Esophagus muscularis mucosa (tissue), 4 donors: ENCODE measurements around the gene SLC29A4. TPM values are rescaled to one million over a fixed set of nuclear protein-coding genes. Genes with fewer than 3 reads are reported as not detected.

Experiments used
- DNase-seq: peaks from one replicate; pipeline ENCODE4 v3.0.0-alpha.2; 2017; ENCODE audit errors: extremely low spot score
- H3K27ac ChIP-seq, 4 donors: fragments of 200-600 bp; sonication (generic); replicated peaks in 1 of 4; 1 replicate in 3 of 4; 2 replicates in 1 of 4; pipeline ENCODE4 v1.5.1; 2016 to 2019; ENCODE audit warnings: mild to moderate bottlenecking in 1 of 4
- H3K27me3 ChIP-seq, 4 donors: fragments of 200-600 bp; sonication (generic); one replicate each; pipeline versions ENCODE4 v1.5.1 to v1.6.0; 2016 to 2019
- H3K36me3 ChIP-seq, 4 donors: fragments of 200-600 bp; sonication (generic); one replicate each; pipeline ENCODE4 v1.5.1; 2016 to 2019
- H3K4me1 ChIP-seq, 4 donors: fragments of 200-600 bp; sonication (generic); one replicate each; pipeline ENCODE4 v1.5.1; 2016 to 2019
- H3K4me3 ChIP-seq, 4 donors: fragments of 200-600 bp; sonication (generic); 1 replicate in 2 of 4; 2 replicates in 2 of 4; pipeline ENCODE4 v1.5.1; 2016 to 2019; ENCODE audit warnings: mild to moderate bottlenecking in 4 of 4, moderate library complexity in 1 of 4
- H3K9me3 ChIP-seq, 4 donors: fragments of 200-600 bp; sonication (generic); 1 replicate in 3 of 4; 2 replicates in 1 of 4; pipeline ENCODE4 v1.5.1; 2016 to 2019
- EP300 ChIP-seq: sonication (generic); formaldehyde crosslinking; IDR thresholded peaks from one replicate; pipeline ENCODE4 v1.6.1; 2017; ENCODE audit warnings: antibody characterized with exemption
- POLR2A ChIP-seq: fragments of 450-650 bp; IDR thresholded peaks from one replicate; pipeline ENCODE4 v1.6.1; 2017; ENCODE audit warnings: antibody characterized with exemption, moderate library complexity, mild to moderate bottlenecking, low read depth
- POLR2AphosphoS5 ChIP-seq, 2 donors: sonication (generic); formaldehyde crosslinking; IDR thresholded peaks; one replicate each; pipeline ENCODE4 v1.6.1; 2017; ENCODE audit warnings: antibody characterized with exemption in 2 of 2
- WGBS: methylation state at CpG from one replicate; pipeline ENCODE4 v1.1.5; 2018; 5-methylcytosine and 5-hydroxymethylcytosine counted together
- intact Hi-C: fragments of 100-400 bp; cut with DNase I; formaldehyde crosslinking; loops from one replicate; pipeline ENCODE4 v1.15.1; 2023
- total RNA-seq, 4 donors: library from RNA; depleted of rRNA; stranded (reverse); fragments of >200 nt; gene quantifications; one replicate each; pipeline versions ENCODE4 v1.1.0 to v1.2.1, GENCODE V29; 2016
- TF ChIP-seq, protein P1 (sequence below), 3 experiments: fragments of 200-600 bp in 2 of 3; fragments of 450-650 bp in 1 of 3; sonication (generic) in 2 of 3; IDR thresholded peaks; one replicate each; pipeline ENCODE4 v1.5.1; 2017 to 2019; ENCODE audit warnings: antibody characterized with exemption in 3 of 3, mild to moderate bottlenecking in 2 of 3, moderate library complexity in 1 of 3

The SLC29A4 gene
- total RNA-seq, 4 donors from 2014 or later, result 2.5 to 6.3 (median 4.1) TPM

DNA sequence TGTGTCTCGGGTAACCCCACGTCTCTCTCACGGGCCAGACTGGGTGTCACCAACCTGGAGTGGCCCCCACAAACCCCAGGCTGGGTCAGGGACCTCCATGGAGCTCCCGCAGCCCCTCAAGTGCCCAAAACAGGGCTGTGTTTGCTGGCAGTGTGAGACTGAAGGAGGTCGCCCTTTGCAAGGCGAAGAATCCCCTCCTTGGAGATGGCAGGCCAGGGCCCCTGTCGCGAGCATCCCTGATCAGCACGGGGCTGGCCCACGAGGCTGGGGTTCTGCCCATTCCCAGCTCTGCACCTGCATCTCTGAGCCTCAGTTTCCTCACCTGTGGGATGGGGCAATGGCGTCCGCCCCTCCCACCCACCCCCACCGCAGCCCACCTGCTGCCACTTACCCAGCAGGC, 62.4 kb downstream of the SLC29A4 start:
- peaks cover 52 to 96% (median 89%) of the 10 kb centered on the region in 4 donors for H3K36me3 ChIP-seq
- peaks cover 0 to 17% (median 8%) of the 10 kb centered on the region in 4 donors for H3K9me3 ChIP-seq
- no peak overlapping the region for H3K27ac ChIP-seq
- WGBS, result 100% methylated on average over 6 of the region's 13 CpGs
- no peak for DNase-seq
- intact Hi-C loops, result no loop called here
- H3K27me3 ChIP-seq, result no peaks in the 10 kb centered on the region
- H3K4me3 ChIP-seq, result no peak overlapping the region
- peaks cover 3 to 24% (median 21%) of the 10 kb centered on the region in 4 donors for H3K4me1 ChIP-seq
- TF ChIP-seq POLR2AphosphoS5 (IDR thresholded peaks at IDR 0.05) (no peak), POLR2A (no peak), EP300 (no peak)
- TF ChIP-seq, protein P1, sequence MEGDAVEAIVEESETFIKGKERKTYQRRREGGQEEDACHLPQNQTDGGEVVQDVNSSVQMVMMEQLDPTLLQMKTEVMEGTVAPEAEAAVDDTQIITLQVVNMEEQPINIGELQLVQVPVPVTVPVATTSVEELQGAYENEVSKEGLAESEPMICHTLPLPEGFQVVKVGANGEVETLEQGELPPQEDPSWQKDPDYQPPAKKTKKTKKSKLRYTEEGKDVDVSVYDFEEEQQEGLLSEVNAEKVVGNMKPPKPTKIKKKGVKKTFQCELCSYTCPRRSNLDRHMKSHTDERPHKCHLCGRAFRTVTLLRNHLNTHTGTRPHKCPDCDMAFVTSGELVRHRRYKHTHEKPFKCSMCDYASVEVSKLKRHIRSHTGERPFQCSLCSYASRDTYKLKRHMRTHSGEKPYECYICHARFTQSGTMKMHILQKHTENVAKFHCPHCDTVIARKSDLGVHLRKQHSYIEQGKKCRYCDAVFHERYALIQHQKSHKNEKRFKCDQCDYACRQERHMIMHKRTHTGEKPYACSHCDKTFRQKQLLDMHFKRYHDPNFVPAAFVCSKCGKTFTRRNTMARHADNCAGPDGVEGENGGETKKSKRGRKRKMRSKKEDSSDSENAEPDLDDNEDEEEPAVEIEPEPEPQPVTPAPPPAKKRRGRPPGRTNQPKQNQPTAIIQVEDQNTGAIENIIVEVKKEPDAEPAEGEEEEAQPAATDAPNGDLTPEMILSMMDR (IDR thresholded peaks at IDR 0.05), result no peak

DNA sequence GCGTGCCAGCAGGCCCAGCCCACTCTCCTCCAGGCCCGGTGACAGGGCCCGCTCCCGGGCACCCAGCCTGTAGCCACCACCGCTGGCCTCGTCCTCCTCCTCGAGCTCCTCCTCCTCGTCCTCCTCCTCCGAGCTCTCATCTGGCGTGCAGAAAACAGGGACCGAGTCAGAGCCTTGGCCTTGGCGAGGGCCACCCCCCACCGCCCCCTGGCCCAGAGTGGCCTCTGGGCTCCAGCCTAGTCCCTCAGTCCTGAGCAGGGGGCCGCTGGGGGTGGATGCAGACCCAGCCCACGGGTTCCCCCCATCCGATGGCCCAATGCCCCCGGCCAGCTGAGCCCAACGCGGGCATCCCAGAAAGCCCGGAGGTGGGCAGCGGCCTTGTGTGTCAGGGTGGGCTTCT, 62.9 kb downstream of the SLC29A4 start:
- Histone ChIP-seq H3K27ac (peak overlapping the region in 1 of 4 donors; percentile 34), H3K4me1 (peaks cover 3 to 29% (median 26%) of the 10 kb centered on the region in 4 donors), H3K9me3 (peaks cover 0 to 17% (median 8%) of the 10 kb centered on the region in 4 donors), H3K36me3 (peaks cover 54 to 96% (median 91%) of the 10 kb centered on the region in 4 donors), H3K4me3 (no peak overlapping the region), H3K27me3 (no peaks in the 10 kb centered on the region)
- WGBS, result 93% methylated on average over 9 of the region's 21 CpGs
- TF ChIP-seq POLR2A (no peak), EP300 (no peak), POLR2AphosphoS5 (IDR thresholded peaks at IDR 0.05) (no peak)
- TF ChIP-seq, protein P1 (IDR thresholded peaks at IDR 0.05), result no peak
- intact Hi-C loops, result no loop called here
- DNase-seq, result no peak

DNA sequence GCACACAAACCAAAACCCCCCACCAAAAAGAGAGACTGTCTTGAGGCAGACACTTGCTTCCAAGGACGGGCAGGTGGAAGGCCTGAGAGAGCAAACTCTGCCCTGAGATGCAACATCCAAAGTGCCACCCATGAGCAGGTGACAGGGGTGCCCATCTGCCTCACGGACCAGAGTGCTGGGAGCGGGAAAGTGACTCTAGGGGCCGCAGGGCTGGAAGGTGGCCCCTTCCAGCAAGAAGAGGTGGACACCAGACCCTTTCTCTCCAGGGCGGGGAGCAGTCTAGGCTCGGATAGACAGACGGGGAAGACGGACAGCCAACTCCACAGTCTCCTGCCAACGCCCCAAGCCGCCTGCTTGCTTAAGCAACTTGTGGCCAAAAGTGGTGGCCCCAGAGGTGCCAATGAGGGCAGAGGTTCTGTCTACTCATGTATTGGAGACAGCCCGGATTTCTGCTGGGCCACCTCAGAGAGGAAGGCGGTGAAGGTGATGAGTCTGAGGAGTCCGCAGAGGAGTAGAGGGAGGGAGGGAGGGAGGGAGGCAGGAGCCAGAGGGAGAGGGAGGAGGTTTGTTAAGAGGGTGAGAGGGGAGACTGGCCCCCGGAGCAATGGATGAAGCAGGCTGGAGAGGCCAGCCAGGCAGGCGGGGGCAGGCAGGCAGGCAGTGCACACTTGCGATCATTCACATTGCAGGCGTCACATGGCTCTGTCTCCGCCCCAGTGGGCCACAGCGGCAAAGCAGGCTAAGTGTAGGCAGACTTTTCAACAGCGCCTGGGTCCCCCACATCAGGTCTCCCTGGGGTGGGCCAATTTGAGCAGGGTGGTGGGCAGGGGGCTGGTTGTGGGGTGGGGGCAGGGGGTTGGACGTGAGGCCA, 65.6 kb downstream of the SLC29A4 start:
- 71% methylated on average over 18 of the region's 21 CpGs for WGBS
- Histone ChIP-seq H3K4me3 (no peak overlapping the region), H3K4me1 (peaks cover 3 to 56% (median 51%) of the 10 kb centered on the region in 4 donors), H3K36me3 (peaks cover 40 to 96% (median 87%) of the 10 kb centered on the region in 4 donors), H3K27ac (peak overlapping the region; percentile 49 to 73 (median 70)), H3K27me3 (no peaks in the 10 kb centered on the region), H3K9me3 (peaks cover 0 to 17% (median 7%) of the 10 kb centered on the region in 4 donors)
- TF ChIP-seq, protein P1 (IDR thresholded peaks at IDR 0.05), result peak in 1 of 3 experiments; percentile 15
- no peak for TF ChIP-seq POLR2AphosphoS5 (IDR thresholded peaks at IDR 0.05)
- no peak for DNase-seq
- intact Hi-C loops, result no loop called here

DNA sequence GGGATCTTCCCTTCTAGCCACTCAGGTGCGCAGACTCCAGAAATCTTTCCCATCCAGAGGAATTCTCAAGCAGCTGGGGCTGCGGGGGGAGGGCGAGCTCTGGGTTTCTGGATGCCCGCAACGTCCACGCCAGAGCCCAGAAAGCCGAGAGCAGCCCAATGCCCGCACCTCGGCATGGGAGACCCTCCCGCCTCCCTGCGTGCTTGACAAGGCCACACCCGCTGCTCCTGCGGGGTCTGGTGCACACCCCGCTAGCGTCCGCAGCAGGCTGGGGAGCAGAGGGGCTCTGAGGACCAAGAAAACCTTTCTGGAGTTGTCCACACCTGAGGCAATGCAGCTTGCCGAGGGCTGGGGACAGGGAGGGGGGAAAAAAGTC, 66.2 kb downstream of the SLC29A4 start:
- Histone ChIP-seq H3K27ac (peak overlapping the region; percentile 49 to 73 (median 70)), H3K36me3 (peaks cover 34 to 95% (median 81%) of the 10 kb centered on the region in 4 donors)
- DNase-seq, result no peak

DNA sequence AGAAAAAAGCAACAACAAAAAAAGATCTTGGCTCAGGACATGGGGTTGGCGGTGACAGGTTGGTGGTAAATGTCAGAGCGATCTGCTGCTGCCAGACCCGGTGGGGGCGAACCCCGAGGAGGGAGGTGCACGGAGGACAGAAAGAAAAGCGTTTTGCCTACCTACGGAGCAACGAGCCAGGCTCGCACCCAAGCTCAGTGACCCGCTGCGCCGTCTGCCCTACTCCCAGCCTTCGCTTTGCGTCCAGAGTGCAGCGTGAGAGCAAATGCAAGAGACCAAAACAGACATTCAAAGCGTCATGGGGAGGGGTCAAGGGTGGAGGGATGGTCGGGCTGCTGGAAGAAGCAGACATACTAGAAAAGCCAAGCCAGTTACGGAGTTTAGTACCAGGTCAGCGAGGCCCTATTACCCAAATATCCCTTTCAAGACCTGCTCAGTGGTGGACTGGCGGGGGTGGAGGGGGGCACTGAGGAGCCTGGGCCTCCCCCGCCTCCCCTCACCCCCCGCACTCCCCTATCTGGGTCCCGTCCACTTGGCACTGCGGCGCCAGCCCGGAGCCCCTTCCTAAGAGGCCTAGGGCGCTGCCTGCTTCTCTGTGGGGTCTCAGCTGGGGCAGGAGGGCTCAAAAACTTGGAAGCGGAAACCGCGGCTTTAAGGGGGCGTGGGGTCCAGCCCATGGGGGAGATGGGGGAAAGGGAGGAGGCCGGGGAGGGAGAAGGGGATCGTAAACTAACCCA, 66.9 kb downstream of the SLC29A4 start:
- Histone ChIP-seq H3K36me3 (peaks cover 28 to 89% (median 75%) of the 10 kb centered on the region in 4 donors), H3K27me3 (no peaks in the 10 kb centered on the region), H3K27ac (peak overlapping the region; percentile 49 to 73 (median 70)), H3K4me1 (peaks cover 16 to 68% (median 63%) of the 10 kb centered on the region in 4 donors), H3K4me3 (no peak overlapping the region), H3K9me3 (peaks cover 0 to 5% (median 1%) of the 10 kb centered on the region in 4 donors)
- TF ChIP-seq POLR2A (no peak), POLR2AphosphoS5 (IDR thresholded peaks at IDR 0.05) (no peak), EP300 (no peak)
- TF ChIP-seq, protein P1 (IDR thresholded peaks at IDR 0.05), result no peak
- WGBS, result 55% methylated on average over 25 of the region's 34 CpGs
- intact Hi-C loops, result no loop called here
- no peak for DNase-seq

More for the DNA sequence above, 66.2 kb downstream of the SLC29A4 start:
- Histone ChIP-seq H3K27me3 (no peaks in the 10 kb centered on the region), H3K9me3 (peaks cover 0 to 11% (median 4%) of the 10 kb centered on the region in 4 donors), H3K4me1 (peaks cover 10 to 62% (median 57%) of the 10 kb centered on the region in 4 donors), H3K4me3 (no peak overlapping the region)
- intact Hi-C loops, result no loop called here
- 81% methylated on average over 7 of the region's 17 CpGs for WGBS
- no peak for TF ChIP-seq POLR2A
